OCI-LY3 (cell line): Measurements from ENCODE around the gene CLDN5.

Experiments
- CTCF ChIP-seq: fragments of 200-600, 300-600 bp; sonication (generic); IDR thresholded peaks from 2 replicates; pipeline ENCODE4 v1.5.1; 2014; ENCODE audit warnings: antibody characterized with exemption, low read length, low read depth
- EZH2phosphoT487 ChIP-seq: fragments of 200-600 bp; shearing (Covaris generic); IDR thresholded peaks from 2 replicates; pipeline ENCODE4 v1.6.1; 2018; ENCODE audit warnings: antibody characterized with exemption, mixed run types, low read depth

- TF ChIP-seq CTCF = no peak
- no peak for TF ChIP-seq EZH2phosphoT487
Measured at GRCh38 chr22:19545935-19546207, 21.7 kb upstream of the CLDN5 start.
